Hematopoietic multipotent progenitor cell treated with erythropoietin and hydrocortisone succinate and interleukin-3 and kit ligand, for 6 days (in vitro differentiated cells): ENCODE data around the gene FN3KRP.
A peak's percentile ranks its signal among the peaks of the same experiment; 100 is the strongest.
"Not testable (repeated sequence)": the region's sequence is repeated elsewhere in the genome, so short reads cannot be mapped to it uniquely, and the experiment has no call there.

Experiments used
- DNase-seq: peaks from one replicate; pipeline ENCODE4 v3.0.0-alpha.2; 2015

The FN3KRP gene

GRCh38 chr17:82709676-82710498 is 6.6 kb upstream of the FN3KRP start:
- DNase-seq, result no peak

DNA sequence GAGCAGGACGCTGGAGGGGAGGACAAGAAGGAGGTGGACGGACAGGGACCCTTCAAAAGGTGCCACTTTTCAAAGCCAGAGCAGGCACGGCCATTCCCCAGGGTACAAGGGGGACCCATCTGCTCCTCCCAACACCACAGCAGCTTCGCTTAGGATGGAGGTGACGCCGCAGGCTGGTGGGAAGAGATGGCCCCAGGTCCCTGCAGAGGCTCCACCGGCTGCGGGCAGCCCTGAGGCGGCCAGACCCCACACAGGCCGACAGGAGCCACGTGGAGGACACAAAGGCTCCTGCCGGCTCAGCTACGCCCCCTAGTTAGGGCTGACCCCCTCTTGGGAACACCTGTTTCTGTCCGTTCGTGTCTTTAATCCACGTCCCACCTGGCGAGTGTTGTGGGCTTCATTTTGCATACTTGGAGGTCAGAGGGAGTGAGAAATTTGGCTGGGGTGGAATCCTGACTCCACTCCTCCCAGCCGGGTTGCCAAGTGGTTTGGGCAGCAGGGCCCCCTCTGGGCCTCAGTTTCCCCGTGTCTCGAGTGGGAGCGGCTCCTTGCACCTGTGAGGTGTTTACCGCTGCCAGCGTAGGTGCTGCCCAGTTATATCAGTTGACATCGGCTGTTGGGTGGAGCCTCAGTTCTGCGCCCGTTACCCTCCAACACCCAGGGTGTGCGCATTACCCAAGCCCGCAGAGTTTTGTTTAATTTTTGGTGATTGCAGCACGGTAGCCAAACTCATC is 5.8 kb upstream of the FN3KRP start:
- DNase-seq, result no peak

GRCh38 chr17:82713071-82713723 is 3.3 kb upstream of the FN3KRP start:
- no peak for DNase-seq

- DNase-seq, result no peak
Measured at GRCh38 chr17:82718986-82719685, 2.6 kb downstream of the FN3KRP start.

DNA sequence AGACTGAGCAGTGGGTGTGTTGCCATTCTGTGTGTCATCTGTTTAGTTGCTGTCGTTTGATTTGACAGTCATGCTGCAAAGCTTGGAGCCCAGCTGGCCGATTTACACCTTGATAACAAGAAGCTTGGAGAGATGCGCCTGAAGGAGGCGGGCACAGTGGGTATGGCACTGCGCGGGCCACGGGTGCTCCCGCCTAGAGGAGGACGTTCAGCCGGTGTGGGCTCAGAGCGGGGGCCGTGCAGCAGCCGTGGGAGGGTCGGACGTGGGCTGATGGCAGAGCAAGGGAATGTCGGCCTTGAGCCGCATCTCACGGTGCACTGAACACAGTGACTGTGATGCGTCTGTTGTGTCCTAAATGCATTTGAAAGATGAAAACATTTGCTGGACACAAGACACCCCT is 3.7 kb downstream of the FN3KRP start:
- no peak for DNase-seq

GRCh38 chr17:82722341-82723013 is 6.0 kb downstream of the FN3KRP start:
- no peak for DNase-seq

DNA sequence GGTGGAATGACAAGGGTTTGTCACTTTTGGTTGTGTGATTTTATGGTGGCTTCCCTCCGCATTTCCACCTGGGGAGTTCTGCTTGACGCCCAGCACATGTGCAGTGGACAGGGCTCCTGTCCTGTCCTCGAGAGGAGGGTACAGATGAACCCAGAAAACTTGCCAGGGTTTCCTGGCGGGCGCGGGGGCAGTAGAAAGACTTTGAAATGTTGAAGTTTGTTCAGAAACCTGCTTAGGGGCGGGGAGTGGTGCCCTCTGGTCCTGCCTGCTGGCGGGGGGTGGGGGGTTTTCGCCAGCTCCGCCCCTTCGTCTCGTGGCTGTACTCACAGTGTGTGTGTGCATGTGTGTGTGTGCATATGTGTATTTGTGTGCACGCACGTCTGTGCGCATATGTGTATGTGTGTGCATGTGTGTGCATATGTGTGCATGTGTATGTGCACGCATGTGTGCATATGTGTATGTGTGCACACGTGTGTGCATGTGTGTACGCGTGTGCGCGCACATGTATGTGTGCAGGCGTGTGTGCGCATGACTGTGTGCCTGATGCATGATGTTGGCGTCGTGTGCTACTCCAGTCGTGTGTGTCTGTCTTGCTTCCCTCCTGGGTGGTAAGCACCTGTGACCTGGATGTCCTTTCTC is 6.8 kb downstream of the FN3KRP start:
- DNase-seq, result no peak

- DNase-seq, result no peak
Measured at GRCh38 chr17:82726427-82726826, 9.9 kb downstream of the FN3KRP start.

DNA sequence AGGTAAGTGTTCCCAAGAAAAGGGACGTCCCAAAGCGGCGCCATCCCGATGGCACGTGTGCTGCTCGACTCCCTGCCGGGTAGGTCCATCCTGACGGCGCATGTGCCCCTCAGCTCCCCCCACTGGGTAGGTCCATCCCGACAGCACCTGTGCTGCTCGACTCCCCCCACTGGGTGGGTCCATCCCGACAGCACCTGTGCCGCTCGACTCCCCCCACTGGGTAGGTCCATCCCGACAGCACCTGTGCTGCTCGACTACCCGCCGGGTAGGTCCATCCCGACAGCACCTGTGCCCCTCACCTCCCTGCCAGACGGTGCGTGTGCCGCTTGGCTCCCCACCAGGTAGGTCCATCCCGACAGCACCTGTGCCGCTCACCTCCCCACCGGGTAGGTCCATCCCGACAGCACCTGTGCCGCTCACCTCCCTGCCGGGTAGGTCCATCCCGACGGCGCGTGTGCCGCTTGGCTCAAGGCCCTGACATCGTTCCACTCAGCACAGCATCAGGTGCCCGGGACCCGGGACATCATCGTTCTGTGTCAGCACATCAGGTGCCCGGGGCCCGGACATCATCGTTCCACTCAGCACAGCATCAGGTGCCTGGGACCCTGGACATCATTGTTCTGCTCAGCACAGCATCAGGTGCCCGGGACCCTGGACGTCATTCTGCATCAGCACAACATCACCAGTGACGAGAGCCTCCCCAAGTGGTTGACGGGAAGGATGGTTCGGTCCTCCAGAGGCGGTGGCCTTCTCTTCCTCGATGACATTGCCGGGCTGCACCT is 13.2 kb downstream of the FN3KRP start:
- DNase-seq, result no peak

GRCh38 chr17:82732118-82732743 is 15.7 kb downstream of the FN3KRP start:
- DNase-seq, result no peak

- peak; percentile 69 for DNase-seq
Measured at GRCh38 chr17:82734987-82735866, 18.7 kb downstream of the FN3KRP start, which contains the start of gene FN3K. Gene FN3K, plus strand, starts transcription at chr17:82735615. Its CDS starts 22 bp downstream, at chr17:82735637.

GRCh38 chr17:82736511-82737185 is 20.1 kb downstream of the FN3KRP start:
- DNase-seq, result no peak

GRCh38 chr17:82737967-82738877 is 21.7 kb downstream of the FN3KRP start:
- peak; percentile 94 for DNase-seq

DNA sequence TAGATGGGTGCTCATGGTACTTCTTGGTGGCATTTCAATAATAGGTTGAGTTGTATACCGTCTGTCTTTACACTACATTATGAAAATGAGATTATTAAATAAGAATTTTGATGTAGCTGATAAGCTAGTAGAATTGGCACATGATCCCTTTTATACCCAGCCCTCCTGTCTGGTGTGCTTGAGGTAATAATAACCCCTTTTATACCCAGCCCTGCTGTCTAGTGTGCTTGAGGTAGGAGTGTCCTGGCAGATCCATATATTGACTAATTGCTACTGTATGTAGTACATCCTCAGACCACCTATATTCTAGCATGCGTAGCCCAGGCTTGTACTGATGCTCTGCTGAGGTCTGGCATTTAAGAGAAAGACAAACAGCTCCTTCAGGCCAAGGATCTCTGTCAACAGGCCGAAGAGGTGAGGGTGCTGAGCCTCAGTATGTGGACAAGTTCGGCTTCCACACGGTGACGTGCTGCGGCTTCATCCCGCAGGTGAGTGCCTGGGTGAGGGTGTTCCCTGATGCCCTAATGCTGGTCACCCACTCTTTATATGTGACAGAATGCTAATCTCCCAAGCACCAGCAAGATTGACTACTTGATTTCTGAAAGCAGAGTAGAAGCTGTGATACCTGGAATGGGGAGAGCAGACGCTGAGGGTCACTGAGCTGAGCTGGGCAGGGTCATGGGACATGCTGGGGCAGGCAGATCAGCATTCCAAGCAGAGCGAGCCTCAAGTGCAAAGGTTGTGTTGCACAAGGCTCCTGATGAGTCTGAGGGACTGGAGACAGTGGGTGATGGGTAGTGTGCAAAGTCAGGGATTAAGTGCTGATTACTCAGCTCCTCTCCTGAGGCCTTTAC is 24.6 kb downstream of the FN3KRP start:
- DNase-seq, result peak; percentile 70

GRCh38 chr17:82743344-82744219 is 27.1 kb downstream of the FN3KRP start:
- no peak for DNase-seq

- DNase-seq, result not testable (repeated sequence)
Measured at GRCh38 chr17:82744736-82745135, 28.2 kb downstream of the FN3KRP start.
